Neuronal stem cell (in vitro differentiated cells): ENCODE data around the gene TAOK1.

ENCODE experiments used
- DNase-seq: peaks from one replicate; pipeline ENCODE4 v3.0.0-alpha.2; 2013; ENCODE audit warnings: low spot score
- H2AFZ ChIP-seq: one replicate; pipeline ENCODE4 v1.6.1; 2013; ENCODE audit warnings: mild to moderate bottlenecking, low read length, inconsistent platforms
- H2AK5ac ChIP-seq: 2 replicates; pipeline ENCODE4 v1.6.1; 2013; ENCODE audit warnings: low read depth, mild to moderate bottlenecking, inconsistent platforms, low read length, moderate library complexity, mixed read lengths
- H2BK120ac ChIP-seq: 2 replicates; pipeline ENCODE4 v1.6.1; 2013; ENCODE audit warnings: low read depth, mild to moderate bottlenecking, inconsistent platforms, low read length, moderate library complexity, mixed read lengths
- H2BK12ac ChIP-seq: one replicate; pipeline ENCODE4 v1.6.1; 2013; ENCODE audit warnings: low read length, inconsistent platforms
- H2BK15ac ChIP-seq: 2 replicates; pipeline ENCODE4 v1.6.1; 2013; ENCODE audit warnings: mild to moderate bottlenecking, low read length, inconsistent platforms, mixed read lengths
- H2BK5ac ChIP-seq: one replicate; pipeline ENCODE4 v1.6.1; 2013; ENCODE audit warnings: inconsistent platforms, mild to moderate bottlenecking, low read length, moderate library complexity
- H3K14ac ChIP-seq: one replicate; pipeline ENCODE4 v1.6.1; 2013; ENCODE audit warnings: low read length, inconsistent platforms
- H3K18ac ChIP-seq: 2 replicates; pipeline ENCODE4 v1.6.1; 2013; ENCODE audit warnings: low read length, inconsistent platforms
- H3K23ac ChIP-seq: 2 replicates; pipeline ENCODE4 v1.6.1; 2013; ENCODE audit warnings: low read depth, mild to moderate bottlenecking, mixed read lengths, low read length, inconsistent platforms; ENCODE audit not compliant: poor library complexity
- H3K27ac ChIP-seq: replicated peaks from 3 replicates; pipeline ENCODE4 v1.5.1; 2013; ENCODE audit warnings: low read length, inconsistent platforms
- H3K27me3 ChIP-seq, 3 experiments: 2 replicates each; pipeline ENCODE4 v1.6.1; 2013; ENCODE audit warnings: low read length in 3 of 3, mild to moderate bottlenecking in 2 of 3, inconsistent platforms in 1 of 3, low read depth in 1 of 3, mixed read lengths in 1 of 3, moderate library complexity in 1 of 3; ENCODE audit not compliant: control insufficient read depth in 3 of 3, insufficient read depth in 3 of 3
- H3K36me3 ChIP-seq, 2 donors: replicated peaks in 1 of 2; 2 replicates each; pipeline ENCODE4 v1.6.1; 2013; ENCODE audit warnings: low read length in 2 of 2; ENCODE audit not compliant: control insufficient read depth in 2 of 2, insufficient read depth in 2 of 2
- H3K4ac ChIP-seq: 2 replicates; pipeline ENCODE4 v1.6.1; 2013; ENCODE audit warnings: inconsistent platforms, mild to moderate bottlenecking, low read length, moderate library complexity
- H3K4me1 ChIP-seq, 2 donors: 1 replicate in 1 of 2; 2 replicates in 1 of 2; pipeline ENCODE4 v1.6.1; 2013; ENCODE audit warnings: low read length in 2 of 2, low read depth in 1 of 2; ENCODE audit not compliant: control insufficient read depth in 2 of 2, insufficient read depth in 1 of 2
- H3K4me2 ChIP-seq: one replicate; pipeline ENCODE4 v1.6.1; 2013; ENCODE audit warnings: mild to moderate bottlenecking, low read length, inconsistent platforms; ENCODE audit not compliant: insufficient read depth, poor library complexity, severe bottlenecking
- H3K4me3 ChIP-seq, 2 donors: 2 replicates each; pipeline ENCODE4 v1.5.1; 2013; ENCODE audit warnings: low read length in 2 of 2, mild to moderate bottlenecking in 2 of 2, inconsistent platforms in 1 of 2, moderate library complexity in 1 of 2
- H3K79me1 ChIP-seq: one replicate; pipeline ENCODE4 v1.6.1; 2013; ENCODE audit warnings: low read depth, mild to moderate bottlenecking, inconsistent platforms, low read length, moderate library complexity
- H3K9ac ChIP-seq: one replicate; pipeline ENCODE4 v1.6.1; 2013; ENCODE audit warnings: mild to moderate bottlenecking, low read depth, low read length, inconsistent platforms; ENCODE audit not compliant: poor library complexity
- H3K9me3 ChIP-seq, 2 donors: replicated peaks in 1 of 2; 2 replicates each; pipeline versions ENCODE3 to v1.6.1; 2013; ENCODE audit warnings: low read length in 2 of 2, mild to moderate bottlenecking in 2 of 2, inconsistent platforms in 1 of 2, low read depth in 1 of 2, mixed read lengths in 1 of 2, moderate library complexity in 1 of 2; ENCODE audit not compliant: control insufficient read depth in 2 of 2, insufficient read depth in 1 of 2
- H4K8ac ChIP-seq: one replicate; pipeline ENCODE4 v1.6.1; 2013; ENCODE audit warnings: low read depth, mild to moderate bottlenecking, inconsistent platforms, low read length, moderate library complexity
- H4K91ac ChIP-seq: one replicate; pipeline ENCODE4 v1.6.1; 2013; ENCODE audit warnings: low read length, low read depth, mild to moderate bottlenecking, inconsistent platforms; ENCODE audit not compliant: poor library complexity
- WGBS, 2 donors: extraction: QIAGEN DNeasy Blood & Tissue Kit; methylation state at CpG; one replicate each; pipeline ENCODE4 v1.1.7; 2013; ENCODE audit warnings: missing lambda C conversion rate in 2 of 2, mixed read lengths in 1 of 2; ENCODE audit not compliant: insufficient read length in 2 of 2, insufficient replicate concordance in 1 of 2; ENCODE audit errors: extremely low coverage in 2 of 2; 5-methylcytosine and 5-hydroxymethylcytosine counted together

Gene TAOK1

GRCh38 chr17:29394761-29395160, 4.6 kb downstream of the TAOK1 start:
- H4K8ac ChIP-seq: no peak overlapping the region
- no peak overlapping the region for H4K91ac ChIP-seq

GRCh38 chr17:29396066-29396465, 5.9 kb downstream of the TAOK1 start:
- Histone ChIP-seq H3K9ac (no peak overlapping the region), H2BK15ac (no peak overlapping the region), H2BK5ac (no peak overlapping the region), H2BK12ac (no peak overlapping the region), H3K27me3 (no peaks in the 10 kb centered on the region), H3K9me3 (peaks cover 0 to 7% of the 10 kb centered on the region in 2 donors), H3K4ac (no peak overlapping the region), H3K4me1 (peaks cover 0 to 10% of the 10 kb centered on the region in 2 donors), H3K4me2 (no peak overlapping the region), H3K79me1 (peaks cover 3% of the 10 kb centered on the region), H2AFZ (no peak overlapping the region), H4K8ac (no peak overlapping the region), H3K4me3 (no peak overlapping the region), H2AK5ac (no peak overlapping the region), H4K91ac (no peak overlapping the region), H3K27ac (no peak overlapping the region), H2BK120ac (no peak overlapping the region), H3K23ac (no peak overlapping the region), H3K36me3 (peaks cover 1 to 44% of the 10 kb centered on the region in 2 donors), H3K14ac (no peak overlapping the region), H3K18ac (no peak overlapping the region)
- no peak for DNase-seq
- WGBS, 2 donors: no CpG with 5 or more reads among the region's 2 CpGs

More at GRCh38 chr17:29394761-29395160, 4.6 kb downstream of the TAOK1 start:
- WGBS, 2 donors: no CpG with 5 or more reads among the region's 4 CpGs
- no peak for DNase-seq
- Histone ChIP-seq H2AK5ac (no peak overlapping the region), H3K27me3 (no peaks in the 10 kb centered on the region), H3K4me2 (no peak overlapping the region), H2AFZ (no peak overlapping the region), H3K27ac (no peak overlapping the region), H3K4ac (no peak overlapping the region), H3K4me3 (no peak overlapping the region), H3K9me3 (peaks cover 0 to 4% of the 10 kb centered on the region in 2 donors), H2BK120ac (no peak overlapping the region), H3K4me1 (peaks cover 1 to 10% of the 10 kb centered on the region in 2 donors), H3K9ac (no peak overlapping the region), H3K18ac (no peak overlapping the region), H2BK15ac (no peak overlapping the region), H3K14ac (no peak overlapping the region), H2BK5ac (no peak overlapping the region), H2BK12ac (no peak overlapping the region), H3K36me3 (peaks cover 1 to 30% of the 10 kb centered on the region in 2 donors), H3K79me1 (peaks cover 3% of the 10 kb centered on the region), H3K23ac (no peak overlapping the region)

- Histone ChIP-seq H3K18ac (no peak overlapping the region), H3K36me3 (peaks cover 1 to 70% of the 10 kb centered on the region in 2 donors), H4K91ac (no peak overlapping the region), H2BK12ac (no peak overlapping the region), H3K23ac (no peak overlapping the region), H2AFZ (no peak overlapping the region), H2BK120ac (no peak overlapping the region), H3K4me1 (no peaks in the 10 kb centered on the region), H2BK15ac (no peak overlapping the region), H4K8ac (no peak overlapping the region), H3K4me3 (no peak overlapping the region), H3K79me1 (peaks cover 3% of the 10 kb centered on the region), H3K14ac (no peak overlapping the region), H2BK5ac (no peak overlapping the region), H3K27me3 (no peaks in the 10 kb centered on the region), H3K4ac (no peak overlapping the region), H3K27ac (no peak overlapping the region), H3K4me2 (no peak overlapping the region), H3K9ac (no peak overlapping the region), H3K9me3 (peaks cover 0 to 11% of the 10 kb centered on the region in 2 donors), H2AK5ac (no peak overlapping the region)
- DNase-seq: no peak
- WGBS, 2 donors: no CpG with 5 or more reads among the region's 4 CpGs
Observed at GRCh38 chr17:29399634-29400033, 9.5 kb downstream of the TAOK1 start.

- no peak overlapping the region for H4K8ac ChIP-seq
- no peak overlapping the region for H2BK15ac ChIP-seq
- peaks cover 1 to 82% of the 10 kb centered on the region in 2 donors for H3K36me3 ChIP-seq
- no peak overlapping the region for H3K4me2 ChIP-seq
- H3K4me3 ChIP-seq: no peak overlapping the region
- H3K18ac ChIP-seq: no peak overlapping the region
- no peak overlapping the region for H3K14ac ChIP-seq
- no CpG with 5 or more reads among the region's 4 CpGs for WGBS, 2 donors
- DNase-seq: no peak
- H3K23ac ChIP-seq: no peak overlapping the region
- peaks cover 3% of the 10 kb centered on the region for H3K79me1 ChIP-seq
- H3K4me1 ChIP-seq: no peaks in the 10 kb centered on the region
- no peak overlapping the region for H3K4ac ChIP-seq
- H4K91ac ChIP-seq: no peak overlapping the region
- H3K27me3 ChIP-seq: no peaks in the 10 kb centered on the region
- H3K9ac ChIP-seq: no peak overlapping the region
- no peak overlapping the region for H2BK5ac ChIP-seq
- H2BK12ac ChIP-seq: no peak overlapping the region
- peaks cover 0 to 11% of the 10 kb centered on the region in 2 donors for H3K9me3 ChIP-seq
- no peak overlapping the region for H2AK5ac ChIP-seq
- no peak overlapping the region for H3K27ac ChIP-seq
- H2BK120ac ChIP-seq: no peak overlapping the region
- no peak overlapping the region for H2AFZ ChIP-seq
Observed at GRCh38 chr17:29400818-29401217, 10.7 kb downstream of the TAOK1 start.
